M059J (cell line): ENCODE results near the gene TCP1. TPM values are rescaled to one million over a fixed set of nuclear protein-coding genes. Genes with fewer than 3 reads are reported as not detected.
"Not testable (repeated sequence)": the region's sequence is repeated elsewhere in the genome, so short reads cannot be mapped to it uniquely, and the experiment has no call there.

Source experiments
- DNase-seq: peaks from one replicate; pipeline ENCODE4 v3.0.0-alpha.2; 2012; ENCODE audit warnings: low read depth
- total RNA-seq: library from RNA; depleted of rRNA; stranded (reverse); fragments of >200 nt; shearing (Covaris generic); gene quantifications from 2 replicates; pipeline ENCODE4 v1.2.3, GENCODE V29; 2014

The TCP1 gene
- total RNA-seq, 1 experiment from 2014 or later, result 310 TPM

DNA sequence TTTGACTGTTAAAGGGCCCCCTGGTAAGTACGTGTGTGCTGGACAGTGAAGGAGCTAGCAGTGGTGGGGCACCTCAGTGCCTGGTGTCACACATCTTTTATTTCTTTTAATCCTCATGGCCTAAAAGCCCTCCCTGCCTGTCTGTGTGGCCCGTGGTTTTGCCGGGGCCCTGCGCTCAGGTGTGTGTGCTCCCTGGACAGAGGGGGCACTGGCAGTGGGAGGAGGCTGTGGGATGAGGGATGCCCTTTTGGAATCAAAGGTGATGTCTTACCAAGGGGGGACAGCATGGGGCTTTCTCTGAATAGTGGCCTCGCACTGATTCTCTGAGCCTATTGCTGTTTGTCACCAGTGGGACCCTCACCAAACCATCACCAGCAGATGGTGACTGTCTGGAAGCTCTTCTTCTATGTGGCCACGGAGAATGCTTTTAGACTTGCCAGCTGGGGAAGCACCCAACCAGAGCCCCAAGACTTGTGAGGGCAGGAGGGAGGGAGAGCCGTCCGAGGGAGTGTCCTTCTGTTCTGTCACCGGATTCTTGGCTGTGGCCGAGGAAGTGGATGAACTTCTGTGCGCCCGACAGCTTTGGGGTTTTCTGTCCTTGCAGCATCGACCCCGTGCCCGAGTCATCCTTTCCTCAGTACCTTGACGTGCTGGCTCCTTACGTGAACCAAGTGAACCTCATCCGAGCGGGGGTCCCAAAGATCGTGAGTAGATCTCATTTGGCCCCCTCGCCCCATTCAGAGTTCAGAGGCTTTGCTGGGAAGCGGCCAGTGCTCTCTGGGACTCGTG is 28.7 kb upstream of the TCP1 start:
- no peak for DNase-seq

GRCh38 chr6:159816775-159817174 is 27.4 kb upstream of the TCP1 start:
- not testable (repeated sequence) for DNase-seq

DNA sequence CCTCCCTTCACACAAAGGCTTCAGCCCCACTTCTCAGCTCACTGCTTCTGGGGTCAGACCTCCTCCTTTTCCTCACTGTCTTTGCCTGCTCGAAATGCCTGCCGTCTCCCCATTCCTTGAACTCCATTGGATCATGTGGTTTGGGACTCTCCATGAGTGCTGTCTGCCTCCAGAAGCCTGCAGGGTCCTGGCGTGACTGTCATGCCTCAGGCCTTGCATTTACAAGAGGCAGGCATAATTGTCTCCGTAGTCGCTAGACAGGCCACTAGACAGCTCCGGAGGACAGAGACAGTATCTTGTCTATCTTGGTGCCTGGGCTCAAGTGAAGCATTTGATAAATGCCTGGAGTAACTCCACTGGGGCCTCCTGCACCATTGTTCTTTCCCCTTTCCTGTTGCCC is 26.0 kb upstream of the TCP1 start:
- DNase-seq, result no peak

DNA sequence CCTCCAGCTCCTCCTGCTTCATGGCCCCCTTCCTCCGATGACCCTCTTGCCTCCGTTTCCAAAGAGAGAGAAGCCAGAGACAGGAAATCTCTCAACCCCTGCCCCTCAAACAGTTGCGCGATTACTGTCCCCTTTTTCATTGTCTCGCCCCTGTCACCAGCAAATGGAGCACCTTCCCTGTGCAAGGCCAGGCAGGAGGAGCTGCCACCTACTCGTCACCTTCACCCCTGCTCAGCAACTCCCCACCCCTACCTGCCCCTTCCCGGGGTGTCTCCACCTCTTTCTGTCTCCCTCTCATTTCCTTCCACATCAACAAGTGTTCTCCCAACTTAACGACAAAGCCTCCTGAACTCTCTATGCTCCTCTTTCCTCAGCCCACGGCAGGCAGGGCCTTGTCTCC is 24.4 kb upstream of the TCP1 start:
- DNase-seq, result no peak

DNA sequence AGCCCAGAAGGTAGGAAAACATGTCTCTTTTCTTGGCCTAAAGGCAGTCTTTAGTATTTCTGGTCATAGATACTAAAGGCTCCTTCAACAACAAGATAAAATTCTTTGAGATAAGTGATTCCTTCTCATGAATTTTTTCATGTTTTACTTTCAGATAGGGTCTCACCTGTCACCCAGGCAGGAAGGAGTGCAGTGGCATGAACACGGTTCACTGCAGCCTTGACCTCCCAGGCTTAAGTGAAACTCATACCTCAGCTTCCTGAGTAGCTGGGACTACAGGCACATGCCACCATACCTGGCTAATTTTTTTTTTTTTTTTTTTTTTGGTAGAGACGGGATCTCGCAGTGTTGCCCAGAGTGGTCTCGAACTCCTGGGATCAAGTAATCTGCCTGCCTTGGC is 19.7 kb upstream of the TCP1 start:
- no peak for DNase-seq

- DNase-seq, result no peak
These were observed 19.2 kb upstream of the TCP1 start for GRCh38 chr6:159808647-159809046.

- DNase-seq, result peak; percentile 18
These were observed 17.9 kb upstream of the TCP1 start for GRCh38 chr6:159807150-159807858.

DNA sequence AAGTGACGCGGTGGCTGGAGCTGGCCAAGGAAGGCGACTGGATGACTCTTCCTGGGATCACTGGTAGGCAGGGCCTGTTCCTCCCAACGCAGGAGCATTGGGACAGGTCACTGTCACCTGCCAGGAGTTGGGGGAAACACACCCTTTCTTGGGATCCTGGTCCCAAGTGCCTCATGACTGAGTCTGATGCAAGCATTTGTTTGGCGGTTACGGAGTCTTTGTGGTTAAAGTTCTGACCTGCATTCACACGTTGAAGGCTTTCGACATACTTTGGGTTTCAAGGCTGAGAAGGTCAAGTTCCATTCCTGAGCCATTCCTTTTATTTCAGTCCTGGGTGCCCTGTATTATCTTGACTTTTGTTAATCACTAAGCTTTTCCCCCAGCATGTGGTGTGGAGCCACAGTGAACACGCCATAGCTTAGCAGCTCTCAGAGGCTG is 16.6 kb upstream of the TCP1 start:
- DNase-seq, result peak; percentile 22

DNA sequence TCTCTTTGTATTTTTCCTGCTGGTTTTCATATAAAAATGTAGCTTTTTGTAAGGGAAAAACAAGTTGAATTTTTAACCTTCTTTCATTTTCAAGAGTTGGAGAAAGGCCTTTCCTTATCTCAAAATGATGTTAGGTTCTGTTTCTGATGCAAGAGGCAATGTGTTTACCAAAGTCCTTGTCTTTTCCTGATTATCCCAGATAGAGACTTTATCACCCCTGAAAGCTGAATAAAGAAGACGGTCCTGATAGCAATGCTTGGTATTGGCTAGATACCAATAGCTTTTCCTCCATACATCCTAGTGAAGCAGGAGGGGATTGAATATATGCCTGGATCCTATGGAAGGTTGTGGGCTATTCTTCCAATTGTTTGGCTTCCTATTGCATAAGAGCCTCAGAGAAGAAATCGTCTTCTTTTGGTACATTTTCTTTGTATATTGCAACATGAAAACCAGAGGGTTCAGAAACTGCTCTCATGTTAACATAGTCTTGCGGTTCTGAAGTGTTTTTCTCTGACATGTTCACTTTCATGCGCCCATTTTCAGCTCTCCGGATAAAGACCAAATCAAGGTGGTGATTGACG is 16.1 kb upstream of the TCP1 start:
- no peak for DNase-seq

GRCh38 chr6:159804504-159804903 is 15.1 kb upstream of the TCP1 start:
- no peak for DNase-seq

DNA sequence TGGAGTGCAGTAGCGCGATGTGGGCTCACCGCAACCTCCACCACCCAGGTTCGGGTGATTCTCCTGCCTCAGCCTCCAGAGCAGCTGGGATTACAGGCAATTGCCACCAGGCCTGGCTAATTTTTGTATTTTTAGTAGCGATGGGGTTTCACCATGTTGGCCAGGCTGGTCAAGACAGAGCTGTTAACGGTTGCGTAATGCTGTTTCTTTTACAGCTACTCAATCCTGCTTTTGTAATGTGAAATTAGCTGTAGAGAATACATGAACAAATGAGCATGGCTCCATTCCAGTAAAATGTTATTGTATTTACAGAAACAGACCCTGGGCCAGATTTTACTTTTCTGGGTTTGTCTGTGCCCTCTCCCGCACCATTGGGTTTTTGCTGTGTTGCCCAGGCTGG is 12.5 kb upstream of the TCP1 start:
- DNase-seq, result no peak

DNA sequence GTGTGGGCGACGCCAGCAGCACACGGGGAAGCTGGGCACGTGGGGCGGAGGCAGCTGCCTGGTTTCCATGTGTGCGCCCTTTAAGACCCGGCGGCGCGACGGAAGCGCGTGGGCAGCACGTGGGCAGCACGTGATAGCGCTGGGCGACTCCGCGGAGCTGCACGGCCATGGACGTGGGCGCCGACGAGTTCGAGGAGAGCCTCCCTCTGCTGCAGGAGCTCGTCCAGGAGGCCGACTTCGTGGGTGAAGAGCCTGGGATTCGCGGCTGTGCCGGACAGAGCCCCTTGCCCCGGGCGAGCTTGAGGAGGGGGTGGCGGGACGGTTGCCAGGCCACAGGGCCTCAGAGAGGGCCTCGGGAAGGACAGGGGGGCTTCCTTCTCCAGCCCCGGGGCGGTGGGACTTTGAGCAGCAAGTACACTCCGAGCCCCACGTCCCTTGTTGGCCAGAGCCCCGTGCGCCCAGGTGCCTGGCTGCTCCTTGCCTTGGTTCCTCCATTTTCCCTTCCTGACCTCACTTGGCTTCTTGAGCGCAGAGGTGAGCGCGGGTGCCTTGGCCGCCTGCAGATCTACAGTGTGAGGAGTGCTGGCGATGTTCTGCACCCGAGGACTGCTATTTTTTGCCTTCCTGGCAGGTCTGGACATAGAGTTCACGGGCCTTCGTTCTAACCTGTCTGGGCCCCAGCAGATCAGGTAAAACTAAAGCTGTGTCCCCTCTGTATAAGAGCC is 10.9 kb upstream of the TCP1 start, which contains the start of gene PNLDC1:
PNLDC1 (plus strand) TSS at position 136 of the 725 bp plus-strand sequence; CDS start at position 168, 32 bp downstream.
- DNase-seq, result no peak

DNA sequence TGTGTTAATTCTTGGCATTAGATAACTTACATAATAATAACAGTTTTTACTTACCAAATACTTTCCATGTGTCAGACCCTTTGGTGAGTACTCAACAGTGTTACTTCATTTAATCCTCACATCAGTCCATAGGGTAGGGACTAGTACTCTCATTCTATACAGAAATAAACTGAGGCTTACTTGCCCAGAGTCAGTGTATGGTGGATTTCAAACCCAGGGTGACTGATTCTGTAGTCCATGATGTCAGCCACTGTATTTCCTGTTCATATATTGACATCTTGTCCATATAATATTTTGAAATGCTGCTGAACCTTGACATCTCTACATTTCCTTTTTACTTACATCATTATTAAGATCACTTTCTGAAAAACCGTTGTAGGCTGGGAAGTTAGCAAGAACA is 8.2 kb upstream of the TCP1 start:
- DNase-seq, result no peak

GRCh38 chr6:159794976-159795375 is 5.6 kb upstream of the TCP1 start:
- DNase-seq, result not testable (repeated sequence)

- DNase-seq, result no peak
These were observed 1.7 kb upstream of the TCP1 start for GRCh38 chr6:159790956-159791598.

GRCh38 chr6:159790149-159790955 is 950 bp upstream of the TCP1 start, which contains the start of gene MRPL18:
TSS of gene MRPL18 (plus strand) at chr6:159790467. CDS start at chr6:159790588, 121 bp downstream.
- DNase-seq, result peak; percentile 98

DNA sequence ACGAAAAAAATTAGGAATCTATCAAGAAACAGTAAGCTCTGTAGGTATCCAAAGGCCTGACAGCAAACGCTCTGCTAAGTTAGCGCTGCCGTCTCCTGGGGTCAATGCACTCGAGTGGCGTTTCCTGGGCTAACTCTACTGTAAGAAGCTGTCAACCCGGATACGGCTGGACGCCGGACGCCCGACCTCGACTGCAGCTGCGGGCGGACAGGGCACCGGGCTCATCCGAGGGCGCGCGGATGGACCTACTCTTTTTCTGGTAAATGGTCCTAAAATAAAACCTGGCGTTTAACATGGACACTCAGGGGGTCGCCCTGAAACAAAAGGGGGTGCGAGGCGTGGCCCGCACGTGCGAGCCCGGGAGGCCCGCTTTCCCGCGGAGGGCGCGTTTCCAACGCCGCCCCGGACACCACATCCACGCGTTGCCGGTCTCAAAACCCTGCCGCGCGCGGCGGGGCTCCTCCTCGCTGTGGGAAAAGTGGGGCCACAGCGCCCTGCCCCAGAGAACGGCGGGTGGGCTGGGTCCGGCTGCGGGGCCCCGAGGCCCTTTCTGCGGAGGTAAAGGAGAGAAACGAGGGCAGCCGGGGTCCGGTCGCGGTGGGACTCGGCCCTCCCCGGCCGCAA is 537 bp downstream of the TCP1 start:
- DNase-seq, result peak; percentile 60

GRCh38 chr6:159788276-159788675 is 1.1 kb downstream of the TCP1 start:
- DNase-seq, result no peak

- DNase-seq, result no peak
These were observed 10.8 kb downstream of the TCP1 start for GRCh38 chr6:159778542-159779103.

- DNase-seq, result no peak
These were observed 11.3 kb downstream of the TCP1 start for GRCh38 chr6:159778131-159778530.
